SK-N-SH (cell line): Measurements from ENCODE around the gene PARP16. TPM values are rescaled to one million over a fixed set of nuclear protein-coding genes. Genes with fewer than 3 reads are reported as not detected.
A peak's percentile ranks its signal among the peaks of the same experiment; 100 is the strongest.
"Not testable (repeated sequence)": the region's sequence is repeated elsewhere in the genome, so short reads cannot be mapped to it uniquely, and the experiment has no call there.

Experiments used
- CTCF ChIA-PET: fragments of 300-600, 350-600 bp; formaldehyde crosslinking; extraction: SDS; loops from one replicate; lab custom pipeline; 2021; lab: Yijun Ruan, JAX
- POLR2A ChIA-PET: fragments of 350-600 bp; sonication (Branson Sonifier 250); formaldehyde crosslinking; extraction: SDS; loops from one replicate; lab custom pipeline; 2020; ENCODE audit warnings: antibody characterized with exemption, inconsistent platforms; lab: Yijun Ruan, JAX
- DNase-seq: peaks from one replicate; pipeline ENCODE4 v3.0.0; 2012
- H2AFZ ChIP-seq: fragments of 200-600 bp; sonication (generic); 2 replicates; pipeline ENCODE4 v1.8.1; 2016; ENCODE audit warnings: antibody characterized with exemption, mild to moderate bottlenecking, low read depth
- H3F3A ChIP-seq: fragments of 200-600 bp; sonication (generic); replicated peaks from 2 replicates; pipeline ENCODE3; 2016; ENCODE audit warnings: antibody characterized with exemption, mild to moderate bottlenecking; ENCODE audit not compliant: insufficient read depth
- H3K27ac ChIP-seq, 2 experiments: fragments of 200-500 bp in 1 of 2; fragments of 200-600 bp in 1 of 2; sonication (Bioruptor generic) in 1 of 2; sonication (generic), shearing (Covaris generic) in 1 of 2; 2 replicates each; pipeline versions ENCODE4 v1.5.1 to v1.6.1; 2014 to 2016; ENCODE audit warnings: low read depth in 2 of 2, inconsistent platforms in 1 of 2, low read length in 1 of 2, mild to moderate bottlenecking in 1 of 2, mixed read lengths in 1 of 2
- H3K27me3 ChIP-seq: fragments of 200-600 bp; sonication (generic), shearing (Covaris generic); 2 replicates; pipeline ENCODE4 v1.6.1; 2016; ENCODE audit warnings: mixed run types; ENCODE audit not compliant: insufficient read depth
- H3K36me3 ChIP-seq, 2 experiments: fragments of 200-500 bp in 1 of 2; fragments of 200-600 bp in 1 of 2; sonication (Bioruptor generic) in 1 of 2; sonication (generic) in 1 of 2; replicated peaks in 1 of 2; 2 replicates each; pipeline versions ENCODE3 to v1.5.1; 2014 to 2016; ENCODE audit warnings: low read length in 1 of 2, mild to moderate bottlenecking in 1 of 2; ENCODE audit not compliant: insufficient read depth in 2 of 2, control insufficient read depth in 1 of 2
- H3K4me1 ChIP-seq, 2 experiments: fragments of 200-500 bp in 1 of 2; fragments of 200-600 bp in 1 of 2; sonication (Bioruptor generic) in 1 of 2; sonication (generic), shearing (Covaris generic) in 1 of 2; 2 replicates each; pipeline versions ENCODE4 v1.5.1 to v1.6.1; 2014 to 2016; ENCODE audit warnings: low read depth in 1 of 2, low read length in 1 of 2, mixed run types in 1 of 2; ENCODE audit not compliant: insufficient read depth in 2 of 2, control insufficient read depth in 1 of 2
- H3K4me2 ChIP-seq: fragments of 200-600 bp; sonication (generic), shearing (Covaris generic); 2 replicates; pipeline ENCODE4 v1.6.1; 2017; ENCODE audit warnings: mixed run types
- H3K4me3 ChIP-seq, 2 experiments: fragments of 200-500 bp in 1 of 2; fragments of 200-600 bp in 1 of 2; sonication (Bioruptor generic) in 1 of 2; sonication (generic), shearing (Covaris generic) in 1 of 2; 2 replicates each; pipeline versions ENCODE4 v1.5.1 to v1.8.1; 2014 to 2016; ENCODE audit warnings: low read depth in 2 of 2, inconsistent platforms in 1 of 2, low read length in 1 of 2, mild to moderate bottlenecking in 1 of 2, mixed read lengths in 1 of 2, moderate library complexity in 1 of 2
- H3K79me2 ChIP-seq: fragments of 200-600 bp; sonication (generic); 2 replicates; pipeline ENCODE4 v1.8.1; 2017; ENCODE audit warnings: mild to moderate bottlenecking; ENCODE audit not compliant: insufficient read depth
- H3K9ac ChIP-seq: fragments of 200-600 bp; sonication (generic); 2 replicates; pipeline ENCODE4 v1.6.1; 2017; ENCODE audit warnings: mixed run types
- H3K9me2 ChIP-seq: fragments of 200-600 bp; sonication (generic); 2 replicates; pipeline ENCODE4 v1.6.1; 2017; ENCODE audit warnings: mixed run types
- H3K9me3 ChIP-seq: fragments of 200-600 bp; sonication (generic); 2 replicates; pipeline ENCODE4 v1.6.1; 2017; ENCODE audit warnings: mixed run types, mild to moderate bottlenecking, moderate library complexity
- H4K20me1 ChIP-seq: fragments of 200-600 bp; sonication (generic); 2 replicates; pipeline ENCODE4 v1.6.1; 2017; ENCODE audit warnings: mild to moderate bottlenecking, mixed run types; ENCODE audit not compliant: insufficient read depth
- CHD2 ChIP-seq: fragments of 150-350 bp; IDR thresholded peaks from 2 replicates; pipeline ENCODE4 v1.6.1; 2018; ENCODE audit warnings: low read length; ENCODE audit not compliant: partially characterized antibody
- EZH2phosphoT487 ChIP-seq: fragments of 200-600 bp; sonication (generic); IDR thresholded peaks from 2 replicates; pipeline ENCODE4 v1.6.1; 2017; ENCODE audit warnings: low read depth, mixed run types, mild to moderate bottlenecking, antibody characterized with exemption, moderate library complexity, borderline replicate concordance
- FOSL2 ChIP-seq: IDR thresholded peaks from 2 replicates; pipeline ENCODE4 v1.4.0; 2012; ENCODE audit warnings: low read depth, mild to moderate bottlenecking, moderate library complexity, borderline replicate concordance
- FOXJ3 ChIP-seq: sonication (generic); formaldehyde crosslinking; IDR thresholded peaks from 2 replicates; pipeline ENCODE4 v1.5.1; 2020; ENCODE audit warnings: mild to moderate bottlenecking, missing genetic modification reagents
- FOXM1 ChIP-seq: IDR thresholded peaks from 2 replicates; pipeline ENCODE4 v1.4.0; 2012; ENCODE audit warnings: low read depth, mild to moderate bottlenecking
- GATA2 ChIP-seq: sonication (generic); formaldehyde crosslinking; IDR thresholded peaks from 2 replicates; pipeline ENCODE4 v1.5.0; 2020; ENCODE audit warnings: mild to moderate bottlenecking, missing genetic modification reagents
- JUND ChIP-seq: IDR thresholded peaks from 2 replicates; pipeline ENCODE4 v1.4.0; 2012
- MEF2A ChIP-seq: IDR thresholded peaks from 2 replicates; pipeline ENCODE4 v1.4.0; 2012; ENCODE audit warnings: low read depth, borderline replicate concordance
- RAD21 ChIP-seq: IDR thresholded peaks from 2 replicates; pipeline ENCODE4 v1.6.1; 2012; ENCODE audit warnings: mild to moderate bottlenecking, low read length
- SIN3A ChIP-seq: IDR thresholded peaks from 2 replicates; pipeline ENCODE4 v1.6.1; 2012; ENCODE audit warnings: low read depth, mild to moderate bottlenecking, low read length, moderate library complexity, borderline replicate concordance
- SMC3 ChIP-seq: IDR thresholded peaks from 2 replicates; pipeline ENCODE4 v1.6.1; 2012; ENCODE audit warnings: low read depth, low read length, improper control_type of control experiment
- WGBS: methylation state at CpG from one replicate; pipeline ENCODE4 v1.1.6; 2017; ENCODE audit warnings: low lambda C conversion rate; 5-methylcytosine and 5-hydroxymethylcytosine counted together
- polyA plus RNA-seq, 3 experiments: library from polyadenylated mRNA; depleted of rRNA; stranded (reverse); fragments of >200 nt; gene quantifications; 2 replicates each; pipeline ENCODE4 v1.2.3, GENCODE V29; 2012
- TF ChIP-seq, protein P1 (sequence below): fragments of 200-600 bp; sonication (generic); IDR thresholded peaks from 2 replicates; pipeline ENCODE4 v1.6.1; 2017; ENCODE audit warnings: antibody characterized with exemption, mild to moderate bottlenecking, moderate library complexity

PARP16 gene
- polyA plus RNA-seq, 1 of the 3 experiments (the other 2 are of a cell fraction), result 6.3 TPM

DNA sequence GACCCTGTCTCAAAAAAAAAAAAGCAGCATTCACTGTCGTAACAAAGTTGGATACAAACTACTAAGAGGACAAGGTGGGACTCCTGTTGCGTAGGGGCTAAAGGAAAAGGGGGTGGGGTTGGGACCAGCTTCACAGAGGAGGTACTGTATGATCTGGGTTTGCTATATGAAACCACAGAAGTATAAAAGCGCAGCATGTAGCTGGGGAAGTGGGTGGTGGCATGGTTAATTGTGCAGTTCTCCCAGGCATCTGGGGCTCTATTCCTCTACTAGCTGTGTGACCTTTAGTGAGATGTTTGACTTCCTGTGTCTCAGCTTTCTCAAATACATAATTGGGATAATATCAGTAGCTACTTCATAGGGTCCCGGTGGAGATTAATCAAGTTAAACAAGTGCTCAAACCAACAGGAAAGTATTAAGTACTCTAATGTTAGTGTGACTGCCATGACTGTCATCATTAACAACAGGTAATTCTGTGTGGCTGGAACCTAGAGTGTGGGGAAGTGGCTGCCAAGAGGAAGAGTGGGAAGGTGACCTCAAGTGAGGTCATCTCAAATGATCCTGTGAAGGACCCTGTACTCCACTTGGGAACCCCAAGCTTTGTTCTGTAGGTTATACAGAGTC lies 11.5 kb downstream of the PARP16 start:
- no peaks in the 10 kb centered on the region for H3K9me3 ChIP-seq
- H3K79me2 ChIP-seq, result no peaks in the 10 kb centered on the region
- no peaks in the 10 kb centered on the region for H3K27me3 ChIP-seq
- DNase-seq, result no peak
- H3K4me1 ChIP-seq, result peaks cover 0 to 6% of the 10 kb centered on the region in 2 experiments; a peak in 1 of 4 replicates
- H4K20me1 ChIP-seq, result no peaks in the 10 kb centered on the region
- no peaks in the 10 kb centered on the region for H3K9me2 ChIP-seq
- H3K27ac ChIP-seq, result no peak overlapping the region
- no peak overlapping the region for H2AFZ ChIP-seq
- ChIA-PET CTCF (interaction anchor here (1.0 to 1.6 kb wide), 4 partner anchors 11 to 220 kb away, joined by 3 to 8 read pairs (median 4); no protein-coding TSS in a partner anchor), POLR2A (no interaction called here)
- H3K4me3 ChIP-seq, result no peak overlapping the region
- WGBS, result 88% methylated on average over 4 of the region's 4 CpGs
- no peaks in the 10 kb centered on the region for H3F3A ChIP-seq
- H3K9ac ChIP-seq, result no peak overlapping the region
- TF ChIP-seq FOXM1 (no peak), FOSL2 (no peak), SIN3A (no peak), JUND (no peak), SMC3 (no peak), CHD2 (no peak), GATA2 (CRISPR knock-in tag) (no peak), MEF2A (no peak), FOXJ3 (CRISPR knock-in tag) (no peak), RAD21 (no peak), EZH2phosphoT487 (no peak)
- H3K4me2 ChIP-seq, result no peak overlapping the region
- peaks cover 0 to 1% of the 10 kb centered on the region in 2 experiments for H3K36me3 ChIP-seq

- CTCF ChIA-PET, result interaction anchor here (0.6 to 5.3 kb wide), 39 partner anchors 9 to 237 kb away, joined by 3 to 63 read pairs (median 5); partner anchors contain the start of genes CILP, CLPX and PARP16
- not testable (repeated sequence) for H3K9me2 ChIP-seq, H2AFZ ChIP-seq, H3K9me3 ChIP-seq, H3K36me3 ChIP-seq, H4K20me1 ChIP-seq, H3K9ac ChIP-seq, H3F3A ChIP-seq
- peak; percentile 86 for TF ChIP-seq SMC3
- peak; percentile 86 for TF ChIP-seq RAD21
- TF ChIP-seq, protein P1, sequence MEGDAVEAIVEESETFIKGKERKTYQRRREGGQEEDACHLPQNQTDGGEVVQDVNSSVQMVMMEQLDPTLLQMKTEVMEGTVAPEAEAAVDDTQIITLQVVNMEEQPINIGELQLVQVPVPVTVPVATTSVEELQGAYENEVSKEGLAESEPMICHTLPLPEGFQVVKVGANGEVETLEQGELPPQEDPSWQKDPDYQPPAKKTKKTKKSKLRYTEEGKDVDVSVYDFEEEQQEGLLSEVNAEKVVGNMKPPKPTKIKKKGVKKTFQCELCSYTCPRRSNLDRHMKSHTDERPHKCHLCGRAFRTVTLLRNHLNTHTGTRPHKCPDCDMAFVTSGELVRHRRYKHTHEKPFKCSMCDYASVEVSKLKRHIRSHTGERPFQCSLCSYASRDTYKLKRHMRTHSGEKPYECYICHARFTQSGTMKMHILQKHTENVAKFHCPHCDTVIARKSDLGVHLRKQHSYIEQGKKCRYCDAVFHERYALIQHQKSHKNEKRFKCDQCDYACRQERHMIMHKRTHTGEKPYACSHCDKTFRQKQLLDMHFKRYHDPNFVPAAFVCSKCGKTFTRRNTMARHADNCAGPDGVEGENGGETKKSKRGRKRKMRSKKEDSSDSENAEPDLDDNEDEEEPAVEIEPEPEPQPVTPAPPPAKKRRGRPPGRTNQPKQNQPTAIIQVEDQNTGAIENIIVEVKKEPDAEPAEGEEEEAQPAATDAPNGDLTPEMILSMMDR, result peak; percentile 73
- TF ChIP-seq, all 33 proteins: peak for 3; not testable (repeated sequence) for 30
- H3K27ac ChIP-seq, H3K27me3 ChIP-seq, H3K79me2 ChIP-seq, H3K4me3 ChIP-seq, POLR2A ChIA-PET, H3K4me1 ChIP-seq, H3K4me2 ChIP-seq: not testable (repeated sequence)
- DNase-seq, result peak; percentile 67
- WGBS, result 50% methylated on average over 14 of the region's 15 CpGs
Measured at GRCh38 chr15:65270811-65271545, 15.7 kb downstream of the PARP16 start.
